MV-4-11 (cell line): ENCODE measurements around the gene ERC2.

Source experiments
- DNase-seq: peaks from one replicate; lab custom pipeline; 2025; lab: John Stamatoyannopoulos, UW

Gene ERC2

DNA sequence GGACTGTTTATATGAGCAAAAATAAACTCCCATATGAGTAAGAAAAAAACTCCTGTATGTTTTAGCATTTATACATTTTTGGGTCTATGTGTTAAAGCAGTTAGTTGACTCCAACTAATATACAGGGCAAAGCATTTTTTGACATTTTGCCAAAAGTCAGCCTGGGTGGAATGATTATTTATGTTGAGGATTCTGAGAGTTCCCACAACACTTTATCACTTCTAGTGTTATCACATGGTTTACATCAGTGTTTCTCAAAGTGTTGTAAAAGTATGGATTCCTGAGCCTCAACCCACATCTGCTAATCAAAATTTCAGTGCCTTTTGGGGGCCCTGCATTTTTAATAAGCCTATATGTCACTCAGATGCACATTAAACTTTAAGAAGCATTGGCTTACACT is 643.9 kb downstream of the ERC2 start:
- no peak for DNase-seq

DNA sequence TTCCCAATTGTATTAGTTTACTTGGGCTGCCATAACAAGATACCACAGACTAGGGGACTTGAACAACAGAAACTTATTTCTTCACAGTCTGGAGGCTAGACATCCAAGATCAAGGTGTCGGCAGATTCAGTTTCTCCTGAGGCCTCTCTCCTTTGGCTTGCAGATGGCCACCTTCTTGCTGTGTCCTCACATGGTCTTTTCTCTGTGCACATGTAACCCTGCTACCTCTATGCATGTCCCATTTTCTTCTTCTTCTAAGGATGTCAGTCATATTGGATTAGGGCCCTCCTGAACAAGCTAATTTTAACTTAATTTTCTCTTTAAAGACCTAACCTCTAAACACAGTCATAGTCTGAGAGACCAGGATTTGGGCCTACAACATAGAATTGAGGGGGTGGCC is 644.4 kb downstream of the ERC2 start:
- no peak for DNase-seq

DNA sequence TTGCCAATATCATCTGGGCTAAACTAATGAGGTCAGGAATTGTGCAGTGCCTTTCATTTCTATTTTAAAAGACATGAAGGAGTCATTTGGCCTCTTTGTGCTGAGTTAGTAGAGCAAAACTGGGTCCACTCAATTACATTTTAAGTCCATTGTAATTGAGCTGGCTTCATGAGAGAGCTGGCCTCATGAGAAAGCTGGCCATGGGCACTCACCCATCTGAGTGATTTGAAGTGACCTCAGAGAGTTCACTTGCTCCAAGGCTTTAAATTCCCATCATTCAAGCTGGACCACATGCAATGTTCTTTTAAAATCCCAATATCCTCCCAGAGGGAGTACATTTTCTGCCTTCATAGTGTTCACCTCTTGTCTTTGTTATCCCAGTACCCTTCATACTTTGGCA is 645.3 kb downstream of the ERC2 start:
- no peak for DNase-seq

DNA sequence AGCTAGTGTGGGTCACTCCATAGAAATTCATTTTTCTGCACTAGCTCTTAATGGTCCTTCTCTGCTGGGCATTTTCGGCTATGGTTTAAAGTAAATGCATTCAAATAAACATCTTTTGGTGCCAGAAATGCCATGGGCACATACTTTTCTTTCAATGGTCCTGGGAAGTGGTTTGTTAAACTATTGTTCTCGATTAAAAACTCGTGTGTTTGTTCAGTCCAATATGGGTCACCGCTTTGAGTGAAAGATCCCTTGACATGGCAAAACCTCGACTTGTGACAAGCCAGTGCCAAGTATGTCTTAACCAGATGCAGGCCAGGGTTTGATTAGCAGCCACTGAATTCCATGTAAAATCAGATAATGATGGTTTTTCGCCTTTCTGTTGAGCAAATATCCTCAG is 649.3 kb downstream of the ERC2 start:
- DNase-seq = no peak

DNA sequence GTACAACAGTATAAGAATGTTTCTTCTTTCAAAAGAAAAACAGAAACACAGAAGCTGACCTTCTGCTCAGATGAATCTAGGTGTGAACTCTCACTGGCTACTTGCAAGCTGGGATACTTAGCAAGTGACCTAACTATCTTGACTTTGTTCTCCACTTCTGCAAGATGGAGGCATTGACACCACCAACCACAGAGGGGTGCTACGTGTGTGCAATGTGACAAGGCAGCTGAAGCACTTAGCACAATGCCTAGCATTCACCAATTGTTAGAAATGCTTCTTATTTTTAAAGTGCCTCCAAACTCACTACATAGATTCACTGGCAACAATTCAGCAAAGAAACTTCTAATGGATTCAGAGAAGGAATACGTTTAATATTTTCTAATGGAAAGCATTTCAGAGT is 649.8 kb downstream of the ERC2 start:
- no peak for DNase-seq

DNA sequence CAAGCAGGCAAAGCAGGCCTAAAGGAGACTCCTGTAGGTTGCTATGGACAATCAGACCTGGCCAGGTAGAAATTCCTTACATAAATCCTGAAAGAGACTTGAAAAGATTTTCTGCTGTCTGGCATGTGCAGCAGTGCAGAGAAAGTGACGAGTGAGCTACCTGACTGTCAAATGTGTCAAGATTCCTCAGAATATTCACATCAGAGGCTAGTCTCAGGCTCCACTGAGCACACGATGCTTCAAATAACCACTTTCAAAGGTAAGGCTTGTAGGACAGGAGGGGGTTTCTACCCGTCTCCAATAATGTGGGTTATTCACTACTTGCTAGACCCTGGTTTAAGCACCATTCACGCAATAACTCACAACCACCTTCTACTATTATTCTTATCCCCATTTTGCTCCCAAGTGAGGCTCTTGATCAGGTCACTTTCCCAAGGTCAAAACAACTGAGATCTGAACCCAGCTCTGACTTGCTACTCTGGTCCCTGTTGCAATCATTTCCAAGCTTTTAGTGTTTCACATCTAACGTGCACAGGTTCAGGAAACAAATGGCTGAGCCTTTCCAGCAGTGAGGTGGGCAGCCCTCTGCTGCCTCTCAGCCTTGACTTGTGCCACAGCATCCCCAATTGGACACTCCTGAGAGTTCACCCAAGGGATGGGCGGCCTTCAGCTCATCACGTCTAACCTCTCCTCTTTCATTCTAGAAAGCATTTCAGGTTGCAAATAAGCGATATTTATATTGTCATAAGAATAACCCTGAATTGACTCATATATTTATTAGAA is 651.3 kb downstream of the ERC2 start:
- DNase-seq = no peak

DNA sequence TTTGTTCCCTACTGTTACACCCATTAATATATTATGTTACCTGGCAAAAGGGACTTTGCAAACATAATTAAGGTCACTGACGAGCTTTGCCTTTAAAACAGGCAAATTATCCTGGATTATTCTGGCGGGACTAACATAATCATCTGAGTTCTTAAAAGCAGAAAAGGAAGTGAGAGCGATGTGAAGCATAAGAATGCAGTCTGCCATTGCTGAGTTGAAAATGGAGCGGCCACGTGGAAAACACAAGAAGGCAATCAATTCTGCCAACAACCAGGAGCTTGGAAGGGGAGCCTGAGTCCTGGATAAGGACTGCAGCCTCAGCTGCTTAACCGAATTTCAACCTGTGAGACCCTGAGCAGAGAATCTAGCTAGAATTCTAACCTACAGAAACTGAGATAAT is 653.0 kb downstream of the ERC2 start:
- no peak for DNase-seq

DNA sequence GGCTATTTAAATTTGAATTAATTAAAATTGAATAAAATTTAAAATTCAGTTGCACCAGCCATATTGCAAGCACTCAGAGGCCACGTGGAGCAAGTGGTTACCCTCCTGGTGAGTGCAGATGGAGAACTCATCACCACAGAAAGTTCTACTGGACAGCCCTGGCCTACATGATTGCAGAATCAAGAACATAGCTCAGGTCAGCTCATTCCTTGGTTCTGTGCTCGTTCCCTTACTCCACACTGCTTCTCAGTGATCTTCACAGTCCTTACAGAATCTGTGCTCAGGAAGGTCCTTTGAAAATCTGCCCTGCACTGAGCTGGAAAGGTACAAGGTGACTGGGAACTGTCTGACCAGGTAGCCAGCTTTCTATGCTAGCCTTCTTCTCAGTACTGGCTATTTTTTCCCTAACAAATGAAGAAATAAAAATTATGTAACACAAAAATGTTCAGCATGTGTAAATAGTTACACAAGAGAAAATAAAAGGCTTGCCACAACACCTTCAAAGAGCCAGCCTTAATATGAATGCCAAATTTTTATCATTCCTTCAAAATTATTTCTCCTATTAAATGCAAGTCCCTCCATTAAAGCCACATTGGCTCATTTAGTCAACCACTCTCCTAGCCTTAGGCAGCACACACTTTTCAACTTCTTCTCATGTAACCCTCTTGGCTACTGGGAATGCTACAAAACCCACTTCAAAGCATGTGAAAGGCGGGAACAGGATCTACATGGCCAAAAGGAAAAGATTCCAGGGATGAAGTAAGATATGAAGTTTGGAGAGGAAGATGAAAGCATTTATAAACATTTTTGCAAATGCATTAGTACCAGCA is 654.8 kb downstream of the ERC2 start:
- no peak for DNase-seq

DNA sequence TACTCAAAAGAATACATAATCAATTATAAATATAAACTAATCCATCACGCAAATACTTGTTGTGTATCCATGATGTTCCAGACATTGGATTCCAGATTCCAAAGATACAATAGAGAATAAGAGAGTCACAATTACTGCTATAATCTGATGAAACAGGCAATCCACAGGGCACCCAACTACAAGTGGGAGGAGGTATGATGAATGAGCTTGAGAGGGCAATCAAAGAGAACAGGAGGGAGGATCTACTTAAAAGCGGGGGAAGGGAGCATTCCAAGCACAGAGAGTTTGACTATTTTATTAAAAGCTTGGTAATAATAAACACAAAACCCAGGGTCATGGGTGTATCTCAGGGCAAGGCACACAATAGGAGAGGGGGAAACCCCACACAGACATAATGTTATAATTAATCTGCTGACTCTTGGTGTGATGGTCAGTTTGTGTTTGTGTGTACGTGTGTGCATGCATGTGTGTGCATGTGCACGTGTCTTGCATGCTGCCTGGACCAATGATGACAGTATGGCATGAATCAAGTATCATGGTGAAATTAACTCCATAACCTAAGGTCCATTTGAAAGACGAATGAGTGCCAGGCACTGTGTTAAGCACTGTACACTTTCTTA is 655.8 kb downstream of the ERC2 start:
- DNase-seq = no peak

DNA sequence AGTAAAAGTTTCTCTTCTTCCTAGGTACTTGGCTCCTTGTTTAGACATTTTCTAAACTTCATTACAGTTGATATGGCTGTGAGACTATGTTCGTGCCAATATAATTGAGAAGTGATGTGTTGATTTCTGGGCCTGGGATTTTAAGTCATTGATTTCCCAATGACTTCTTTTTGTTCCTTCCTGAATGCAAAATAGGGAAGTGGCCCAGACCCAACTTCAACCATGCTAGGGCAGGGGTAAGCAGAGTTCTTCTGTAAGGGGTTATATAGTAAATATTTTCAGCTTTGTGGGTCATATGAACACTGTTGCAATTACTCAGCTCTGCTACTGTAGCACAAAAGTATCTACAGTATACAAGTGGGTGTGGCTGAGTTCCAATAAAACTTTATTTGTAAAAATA is 661.1 kb downstream of the ERC2 start:
- DNase-seq = peak; percentile 50

DNA sequence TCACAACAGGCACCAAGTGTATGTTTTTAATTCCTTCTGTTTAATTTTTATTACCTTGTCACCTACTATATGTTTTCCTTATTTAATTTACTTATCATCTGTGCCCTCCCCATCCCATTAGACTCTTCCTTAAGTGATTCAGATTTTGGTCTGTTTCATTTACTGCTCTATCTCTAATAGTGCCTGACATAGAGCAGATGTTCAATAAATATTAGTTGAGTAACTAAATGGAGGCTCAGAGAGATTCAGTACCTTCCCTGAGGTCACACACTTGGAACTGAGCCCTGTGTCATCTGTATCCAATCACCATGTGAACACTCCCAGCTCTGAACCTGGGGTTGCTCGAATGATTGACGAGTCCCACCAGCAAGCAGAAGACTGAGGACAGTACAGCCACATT is 663.1 kb downstream of the ERC2 start:
- DNase-seq = no peak

DNA sequence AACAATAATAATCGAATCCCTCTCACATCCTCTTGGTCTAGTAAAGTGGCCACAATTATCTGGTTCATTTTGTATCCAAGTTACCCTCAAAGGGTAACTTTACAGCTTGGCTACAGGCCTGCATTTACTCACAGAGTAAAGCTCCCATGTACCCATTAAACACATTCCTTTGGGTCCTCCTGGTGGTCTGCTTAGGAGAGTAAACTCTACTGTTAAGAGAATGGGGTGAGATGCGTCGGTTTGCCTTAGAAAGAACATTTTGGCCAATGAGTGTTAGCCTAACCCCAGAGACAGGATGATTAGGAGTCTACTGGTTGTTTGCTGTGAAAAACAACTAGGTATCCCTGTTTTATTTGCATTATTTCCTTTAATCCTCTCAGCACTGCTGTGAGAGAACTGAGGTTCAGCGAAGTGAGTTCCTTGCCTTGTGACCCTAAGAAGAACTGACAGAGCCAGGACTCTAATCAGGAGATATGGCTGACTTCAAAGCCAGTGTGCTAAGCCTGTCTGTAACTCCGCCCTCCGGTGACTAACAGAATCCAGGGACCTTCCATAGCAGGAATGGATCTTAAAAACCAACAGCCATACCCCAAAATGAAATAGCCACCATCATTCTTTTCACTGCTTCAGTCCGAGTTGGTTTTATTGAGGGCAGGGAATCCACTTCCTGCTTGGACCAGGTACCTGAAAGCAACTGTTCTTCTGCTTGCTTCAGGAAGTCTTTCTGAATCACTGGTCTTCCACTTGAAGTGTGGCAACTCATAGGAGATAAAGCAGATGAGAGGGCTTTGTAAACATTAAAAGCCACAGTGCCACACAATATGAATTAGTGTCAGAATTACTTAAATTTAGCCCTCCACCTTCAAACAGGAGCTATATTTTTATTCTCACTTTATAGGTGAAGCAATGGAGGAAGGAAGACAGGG is 663.8 kb downstream of the ERC2 start:
- DNase-seq = no peak

DNA sequence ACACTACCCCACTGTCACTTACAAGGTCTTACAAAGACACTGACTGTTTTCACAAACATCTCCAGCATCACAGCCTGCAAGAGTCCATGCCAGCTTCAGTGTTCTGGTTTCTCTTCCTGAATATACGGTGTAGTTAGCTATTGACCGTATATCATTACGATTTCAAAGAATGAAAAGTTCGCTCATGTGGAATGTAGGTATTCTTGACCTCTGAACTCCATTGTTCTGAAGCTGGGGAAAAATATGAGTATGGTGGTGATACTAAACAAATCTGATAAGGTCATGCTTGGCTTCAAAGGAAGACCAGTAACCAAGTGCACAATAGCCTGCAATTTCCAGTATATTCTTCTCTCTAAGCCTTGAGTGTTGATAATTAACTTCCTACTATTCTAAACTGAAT is 665.5 kb downstream of the ERC2 start:
- no peak for DNase-seq

DNA sequence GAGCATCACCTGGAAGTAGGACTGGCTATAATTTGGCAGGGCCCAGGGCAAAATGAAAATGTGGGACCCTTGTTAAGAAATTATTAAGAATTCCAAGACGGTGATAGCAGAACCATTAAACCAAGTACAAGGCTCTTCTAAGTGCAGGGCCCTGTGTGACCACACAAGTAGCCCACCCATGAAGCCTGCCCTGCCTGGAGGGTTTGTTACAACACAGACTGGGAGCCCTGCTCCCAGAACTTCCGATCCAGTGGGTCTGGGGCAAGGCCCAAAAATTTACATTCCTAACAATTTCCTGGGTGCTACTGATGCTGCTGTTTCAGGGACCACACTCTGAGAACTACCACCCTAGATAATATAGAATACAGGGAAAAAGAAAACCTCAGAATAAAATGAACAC is 666.6 kb downstream of the ERC2 start:
- no peak for DNase-seq

DNA sequence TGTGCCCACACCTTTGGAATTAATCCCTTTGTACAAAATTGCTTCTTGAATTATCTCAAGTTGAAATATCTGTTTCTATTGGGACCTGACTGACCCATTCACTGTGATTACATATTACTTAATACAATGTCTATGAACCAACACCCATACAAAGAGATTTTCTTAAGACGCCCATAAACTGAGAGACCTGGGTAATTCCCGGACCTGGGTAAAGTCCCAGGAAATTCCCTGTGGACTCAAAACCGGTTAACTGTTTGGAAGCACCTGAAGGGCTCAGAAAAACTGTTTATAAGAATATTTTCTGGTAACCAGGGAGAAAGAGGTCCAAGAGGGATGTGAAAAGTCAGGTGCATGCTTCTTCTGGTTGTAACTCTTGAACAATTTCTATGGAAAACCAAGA is 667.2 kb downstream of the ERC2 start:
- no peak for DNase-seq

DNA sequence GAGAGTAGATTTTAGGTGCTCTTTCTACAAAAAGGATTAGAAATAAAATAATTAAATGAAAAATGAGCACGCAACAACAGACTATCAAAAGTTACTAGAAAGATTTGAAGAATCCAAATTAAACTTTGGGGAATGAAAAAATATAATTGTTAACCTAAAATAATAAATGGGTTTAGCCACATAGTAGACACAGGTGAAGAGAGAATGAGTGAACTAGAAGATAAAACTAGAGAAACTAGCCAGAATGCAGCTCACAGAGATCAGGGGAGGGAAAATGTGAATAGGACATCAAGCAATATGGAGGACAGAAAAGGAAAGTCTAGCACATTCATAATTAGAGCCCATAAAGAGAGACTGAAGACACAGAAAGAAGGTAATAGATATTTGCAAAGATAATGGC is 670.5 kb downstream of the ERC2 start:
- no peak for DNase-seq

DNA sequence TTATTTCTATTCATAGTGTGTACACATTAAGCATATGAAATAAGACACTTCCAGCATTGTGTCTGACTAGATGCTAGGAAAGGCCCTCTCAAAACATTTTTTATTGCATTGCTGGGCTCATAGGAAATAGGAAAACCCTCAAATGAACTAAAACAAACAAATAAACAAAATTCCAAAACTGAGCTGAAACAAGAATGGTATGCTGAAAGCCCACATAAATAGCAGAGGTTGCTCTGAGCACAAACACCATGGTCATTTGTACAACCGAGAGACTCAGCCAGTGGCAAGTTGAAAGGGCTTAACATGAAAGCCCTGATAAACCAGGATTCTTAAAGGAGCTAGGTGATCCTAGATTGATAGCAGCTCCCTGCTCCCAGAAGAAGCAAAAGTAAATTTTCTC is 671.2 kb downstream of the ERC2 start:
- DNase-seq = no peak

DNA sequence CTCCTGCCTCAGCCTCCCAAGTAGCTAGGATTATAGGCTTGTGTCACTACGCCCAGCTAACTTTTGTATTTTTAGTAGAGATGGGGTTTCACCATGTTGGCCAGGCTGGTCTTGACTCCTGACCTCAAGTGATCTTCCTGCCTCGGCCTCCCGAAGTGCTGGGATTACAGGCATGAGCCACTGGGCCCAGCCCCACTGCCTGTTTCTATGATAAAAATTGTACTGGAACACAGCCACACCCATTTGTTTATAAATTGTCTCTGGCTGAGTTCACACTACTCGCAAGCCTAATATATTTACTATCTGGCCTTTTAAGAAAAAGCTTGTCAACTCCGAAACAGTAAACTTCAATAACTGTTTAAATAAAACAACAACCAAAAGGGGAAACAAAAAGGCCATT is 671.7 kb downstream of the ERC2 start:
- DNase-seq = no peak

DNA sequence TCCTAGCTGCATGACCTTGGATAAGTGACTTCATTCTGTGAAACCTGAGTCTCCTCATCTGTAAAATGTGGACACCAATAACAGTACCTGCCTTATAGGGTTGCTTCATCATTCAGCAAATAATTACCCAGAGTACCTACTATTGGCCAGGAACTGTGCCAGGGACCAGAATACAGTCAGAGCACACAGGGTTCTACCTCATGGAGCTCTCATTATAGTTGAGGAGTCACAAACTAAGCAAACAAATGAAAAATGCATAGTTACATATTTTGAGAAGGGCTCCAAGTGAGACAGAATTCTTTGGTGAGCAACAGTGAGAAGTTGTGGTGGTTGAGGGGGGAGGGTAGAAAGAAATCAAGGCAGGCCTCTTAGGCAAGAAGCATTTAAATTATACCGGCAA is 672.5 kb downstream of the ERC2 start:
- DNase-seq = no peak

DNA sequence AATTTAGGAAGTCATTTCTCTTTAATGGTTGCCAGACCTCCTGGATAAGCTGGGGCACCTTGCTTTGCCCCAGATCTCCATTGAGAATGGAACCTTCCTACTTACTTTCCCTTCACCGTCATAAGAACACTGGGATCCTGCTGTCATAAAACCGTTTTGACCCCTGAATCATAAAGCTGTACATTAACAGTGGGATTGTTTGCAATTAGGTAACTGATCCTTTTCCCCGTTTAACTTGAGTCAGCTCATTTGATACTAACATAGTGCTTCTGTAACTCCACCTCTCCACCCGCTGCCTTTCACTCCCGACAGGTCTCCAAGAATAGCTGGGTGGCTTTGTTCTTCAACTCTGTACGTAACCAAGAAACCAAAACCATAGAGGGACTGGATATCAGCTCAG is 673.0 kb downstream of the ERC2 start:
- DNase-seq = no peak

DNA sequence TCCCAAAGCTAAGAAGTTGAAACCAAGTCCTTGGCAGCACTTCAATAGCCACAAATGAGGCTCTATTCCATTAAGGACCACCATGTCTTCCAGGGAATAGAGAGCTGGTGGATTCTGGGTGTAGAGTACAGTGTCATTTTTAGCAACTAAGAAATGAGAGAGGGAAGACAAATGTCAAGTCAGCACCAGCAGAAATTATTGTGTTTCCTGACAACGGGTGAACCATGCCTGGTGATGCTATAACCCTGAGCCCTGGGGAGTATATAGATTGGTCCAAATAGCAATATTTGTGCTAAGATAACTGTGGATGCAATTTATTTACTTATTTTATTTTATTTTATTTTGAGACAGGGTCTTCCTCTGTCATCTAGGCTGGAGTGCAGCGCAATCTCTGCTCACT is 675.5 kb downstream of the ERC2 start:
- no peak for DNase-seq

DNA sequence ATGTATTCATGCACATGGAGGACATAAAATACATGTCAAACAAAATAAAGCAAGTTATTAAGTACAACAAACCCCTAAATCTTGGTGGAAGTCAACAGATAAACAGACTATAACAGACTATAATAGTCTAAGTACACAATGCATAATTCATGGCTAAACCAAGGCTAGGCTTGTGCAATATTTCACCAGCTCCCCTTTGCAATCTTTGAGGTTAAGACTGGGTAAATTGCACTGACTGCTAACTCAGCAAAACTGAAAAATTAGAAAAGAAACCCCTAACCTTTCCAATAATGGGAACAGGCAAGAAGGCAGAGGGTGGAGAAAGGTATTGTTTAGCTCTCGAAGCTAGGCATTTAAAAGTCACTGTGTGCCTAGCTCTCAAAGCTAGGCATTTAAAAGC is 676.3 kb downstream of the ERC2 start:
- no peak for DNase-seq
